GM18520 (cell line): ENCODE results near the gene NIPBL.
"Not testable (repeated sequence)": the region's sequence is repeated elsewhere in the genome, so short reads cannot be mapped to it uniquely, and the experiment has no call there.

Experiments used
- ATAC-seq: cut with Tn5 transposase; IDR thresholded peaks from one replicate; pipeline ENCODE4 v1.9.1; 2021; ENCODE audit not compliant: unreplicated experiment

The NIPBL gene

GRCh38 chr5:36900283-36900682, 23.7 kb downstream of the NIPBL start:
- no peak for ATAC-seq

GRCh38 chr5:36901077-36901476, 24.5 kb downstream of the NIPBL start:
- not testable (repeated sequence) for ATAC-seq

DNA sequence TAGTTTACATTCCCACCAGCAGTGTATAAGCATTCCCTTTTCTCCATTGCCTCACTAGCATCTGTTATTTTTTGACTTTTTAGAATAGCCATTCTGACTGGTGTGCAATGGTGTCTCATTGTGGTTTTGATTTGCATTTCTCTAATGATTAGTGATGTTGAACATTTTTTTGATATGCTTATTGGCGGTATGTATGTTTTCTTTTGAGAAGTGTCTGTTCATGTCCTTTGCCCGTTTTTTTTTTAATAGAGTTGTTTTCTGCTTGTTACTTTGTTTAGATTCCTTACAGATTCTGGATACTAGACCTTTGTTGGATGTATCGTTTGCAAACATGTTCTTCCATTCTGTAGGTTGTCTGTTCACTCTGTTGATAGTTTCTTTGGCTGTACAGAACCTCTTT, 25.3 kb downstream of the NIPBL start:
- ATAC-seq, result no peak

DNA sequence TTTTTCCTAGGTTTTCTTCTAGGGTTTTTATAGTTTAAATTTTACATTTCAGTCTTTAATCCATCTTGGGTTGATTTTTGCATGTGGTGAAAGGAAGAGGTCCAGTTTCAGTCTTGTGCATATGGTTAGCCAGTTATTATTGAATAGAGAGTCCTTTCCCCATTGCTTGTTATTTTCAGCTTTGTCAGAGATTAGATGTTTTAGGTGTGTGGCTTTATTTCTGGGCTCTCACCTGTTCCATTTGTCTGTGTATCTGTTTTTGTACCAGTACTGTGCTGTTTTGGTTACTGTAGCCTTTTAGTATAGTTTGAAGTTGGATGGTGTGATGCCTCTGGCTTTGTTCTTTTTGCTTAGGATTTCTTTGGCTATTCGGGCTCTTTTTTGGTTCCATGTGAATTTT, 25.8 kb downstream of the NIPBL start:
- ATAC-seq, result no peak

DNA sequence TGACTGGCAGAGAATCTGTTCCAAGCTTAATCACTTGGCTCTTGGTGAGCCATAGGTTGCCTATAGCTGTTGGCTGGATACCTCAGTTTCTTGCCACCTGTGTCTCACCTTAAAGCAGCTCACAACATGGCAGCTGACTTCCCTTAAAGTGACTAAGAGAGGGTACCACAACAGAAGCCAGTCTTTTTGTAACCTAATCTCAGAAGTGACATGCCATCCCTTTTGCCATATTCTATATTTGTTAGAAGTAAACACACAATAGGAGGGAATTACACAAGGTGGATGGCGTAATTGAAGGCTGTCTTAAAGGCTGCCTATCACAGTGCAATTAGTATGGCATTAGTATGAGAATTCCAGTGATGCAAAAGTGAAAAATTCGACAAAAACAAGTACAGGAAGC, 28.1 kb downstream of the NIPBL start:
- ATAC-seq, result no peak

DNA sequence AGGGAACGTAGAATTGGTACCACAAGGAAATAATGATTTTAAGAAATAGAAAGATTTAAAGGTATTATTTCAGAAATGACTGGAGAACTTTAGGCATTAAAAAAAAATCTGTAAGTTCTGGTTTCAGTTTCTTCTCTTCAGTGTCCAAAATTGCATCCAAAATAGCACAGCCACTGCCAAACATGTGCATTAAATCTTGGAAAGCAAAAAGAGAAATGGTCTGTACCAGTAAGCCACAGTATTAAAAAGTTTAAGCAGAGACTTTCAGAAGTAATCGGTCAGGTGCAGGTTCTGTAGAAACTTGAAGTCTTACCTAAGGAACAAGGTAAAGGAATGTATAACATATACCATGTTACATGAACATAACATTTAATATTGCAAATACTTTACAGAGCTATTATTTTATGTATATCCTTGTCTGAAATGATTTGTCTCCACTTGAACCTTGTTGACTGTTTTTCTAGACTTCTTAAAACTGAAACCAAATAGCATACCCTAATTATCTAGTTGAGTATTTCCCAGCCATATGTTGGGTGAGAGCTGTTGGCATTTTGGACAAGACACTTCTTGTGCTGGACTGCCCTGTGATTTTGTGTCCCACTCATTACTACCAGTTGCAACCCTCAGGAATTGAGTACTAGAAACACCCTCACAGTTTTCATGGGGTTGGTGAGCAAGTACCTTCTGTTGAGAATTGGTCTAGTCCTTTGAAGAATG, 32.1 kb downstream of the NIPBL start:
- no peak for ATAC-seq

GRCh38 chr5:36915653-36916052, 39.1 kb downstream of the NIPBL start:
- ATAC-seq, result no peak

GRCh38 chr5:36916614-36917013, 40.0 kb downstream of the NIPBL start:
- ATAC-seq, result not testable (repeated sequence)

DNA sequence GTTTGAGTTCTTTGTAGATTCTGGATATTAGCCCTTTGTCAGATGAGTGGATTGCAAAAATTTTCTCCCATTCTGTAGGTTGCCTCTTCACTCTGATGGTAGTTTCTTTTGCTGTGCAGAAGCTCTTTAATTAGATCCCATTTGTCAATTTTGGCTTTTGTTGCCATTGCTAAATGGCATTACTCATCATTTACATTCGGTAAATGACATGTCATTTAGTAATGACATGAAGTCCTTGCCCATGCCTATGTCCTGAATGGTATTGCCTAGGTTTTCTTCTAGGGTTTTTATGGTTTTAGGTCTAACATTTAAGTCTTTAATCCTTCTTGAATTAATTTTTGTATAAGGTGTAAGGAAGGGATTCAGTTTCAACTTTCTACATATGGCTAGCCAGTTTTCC, 40.8 kb downstream of the NIPBL start:
- ATAC-seq, result not testable (repeated sequence)

DNA sequence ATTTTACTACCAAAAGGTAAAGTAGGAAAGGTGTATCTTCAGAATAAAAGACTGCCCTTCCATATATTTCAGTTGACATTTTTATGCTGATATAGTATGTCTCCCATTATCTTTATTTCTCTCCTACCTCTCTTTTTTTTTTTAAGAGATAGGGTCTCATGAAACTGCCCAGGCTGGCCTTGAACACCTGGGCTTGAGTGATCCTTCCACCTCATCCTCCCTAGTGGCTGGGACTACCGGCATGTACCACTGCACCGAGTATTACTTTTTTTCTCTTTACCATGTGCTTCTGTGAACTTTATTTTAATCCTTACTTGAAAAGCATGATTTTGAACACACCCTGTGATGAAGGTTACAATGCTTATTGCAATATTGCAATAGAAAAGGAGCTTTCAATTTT, 42.7 kb downstream of the NIPBL start:
- ATAC-seq, result no peak

- ATAC-seq, result no peak
Measured at GRCh38 chr5:36919650-36920049, 43.1 kb downstream of the NIPBL start.

- no peak for ATAC-seq
Measured at GRCh38 chr5:36928947-36929346, 52.4 kb downstream of the NIPBL start.

GRCh38 chr5:36929438-36929837, 52.9 kb downstream of the NIPBL start:
- ATAC-seq, result no peak

- ATAC-seq, result no peak
Measured at GRCh38 chr5:36932056-36932455, 55.5 kb downstream of the NIPBL start.

DNA sequence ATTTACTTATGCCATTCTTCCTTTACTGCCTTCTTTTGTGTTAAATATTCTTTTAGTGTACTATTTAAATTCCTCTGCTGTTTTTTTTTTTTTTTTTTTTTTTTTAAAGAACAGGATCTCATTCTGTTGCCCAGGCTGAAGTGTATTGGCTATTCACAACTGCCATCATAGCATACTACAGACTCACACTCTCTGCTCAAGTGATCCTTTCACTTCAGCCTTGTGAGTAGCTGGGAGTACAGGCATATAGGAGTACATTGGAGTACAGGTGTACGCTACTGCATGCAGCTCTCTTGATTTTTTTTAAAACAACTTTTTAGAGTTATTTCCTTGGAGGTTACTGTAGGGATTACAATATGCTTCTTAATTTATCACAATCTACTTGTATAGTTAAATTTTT, 56.1 kb downstream of the NIPBL start:
- no peak for ATAC-seq

- no peak for ATAC-seq
Measured at GRCh38 chr5:36934740-36935356, 58.3 kb downstream of the NIPBL start.

- ATAC-seq, result no peak
Measured at GRCh38 chr5:36935805-36936204, 59.2 kb downstream of the NIPBL start.

GRCh38 chr5:36936309-36936708, 59.7 kb downstream of the NIPBL start:
- no peak for ATAC-seq

DNA sequence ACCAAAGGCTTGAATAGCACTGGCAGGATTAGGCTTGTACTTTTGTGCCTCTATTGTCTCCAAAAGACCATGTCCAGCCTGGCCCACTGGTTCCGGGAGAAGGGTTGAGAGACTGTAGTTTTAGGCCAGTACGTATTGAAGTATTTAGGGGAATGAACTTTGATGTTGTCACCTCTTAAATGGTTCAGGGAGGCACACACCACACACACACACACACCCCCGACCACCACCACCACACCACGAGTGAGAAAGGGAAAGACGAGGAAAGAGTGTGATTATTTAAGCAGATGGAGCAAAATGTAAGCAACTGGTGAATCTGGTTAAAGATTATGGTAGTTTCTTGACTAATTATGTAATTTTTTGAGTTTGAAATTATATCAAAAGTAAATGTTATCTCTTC, 61.6 kb downstream of the NIPBL start:
- no peak for ATAC-seq

DNA sequence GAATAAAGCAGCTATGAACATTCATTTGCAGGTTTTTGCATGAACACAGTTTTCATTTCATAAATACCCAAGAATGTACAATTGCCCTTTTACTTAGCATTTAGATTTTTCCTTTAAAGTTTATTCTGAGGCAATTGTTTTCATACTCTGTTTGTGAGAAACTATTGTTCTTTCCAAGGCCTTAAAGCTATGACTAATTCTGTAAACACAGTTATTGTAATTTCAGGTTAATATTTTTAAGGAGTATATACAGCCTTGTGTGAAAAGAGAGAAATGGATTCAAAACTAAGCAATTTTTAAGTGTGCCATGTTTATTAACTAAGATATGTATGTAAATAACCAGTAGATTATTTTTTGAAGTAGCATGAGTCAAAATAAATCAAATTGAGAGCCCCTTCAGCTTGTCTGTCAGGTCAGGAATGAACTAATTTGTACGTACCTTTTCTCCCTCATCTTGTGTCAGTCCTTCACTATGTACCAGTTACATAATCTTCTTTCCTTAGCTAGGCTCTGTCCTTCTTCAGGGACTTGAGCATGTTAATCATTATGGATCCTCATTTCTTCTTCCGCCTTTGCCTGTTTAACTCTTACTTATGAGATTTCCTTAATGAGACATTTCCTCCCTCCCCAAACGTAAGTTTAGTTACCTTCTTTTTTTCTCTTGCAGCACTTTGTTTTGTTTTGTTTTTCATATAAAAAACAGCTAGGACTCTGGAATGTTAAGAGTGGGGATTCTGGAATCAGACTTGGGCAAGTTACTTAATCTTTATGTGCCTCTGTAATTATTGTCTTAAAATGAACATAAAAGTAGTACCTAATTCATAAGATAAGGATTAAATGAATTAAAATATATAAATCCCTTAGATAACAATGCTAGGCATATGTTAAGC, 63.6 kb downstream of the NIPBL start:
- ATAC-seq, result no peak

- no peak for ATAC-seq
Measured at GRCh38 chr5:36943584-36943983, 67.0 kb downstream of the NIPBL start.

- no peak for ATAC-seq
Measured at GRCh38 chr5:36944024-36944423, 67.5 kb downstream of the NIPBL start.
